IPS DF 6.9 (cell line): ENCODE measurements around the gene CADPS.
A peak's percentile ranks its signal among the peaks of the same experiment; 100 is the strongest.

Source experiments
- DNase-seq: peaks from one replicate; pipeline ENCODE4 v3.0.0-alpha.2; 2013; ENCODE audit warnings: low read depth, low spot score
- H3K27ac ChIP-seq: one replicate; pipeline ENCODE4 v1.5.1; 2013; ENCODE audit warnings: low read length, control low read depth
- H3K27me3 ChIP-seq: 2 replicates; pipeline ENCODE4 v1.6.1; 2013; ENCODE audit warnings: mild to moderate bottlenecking, low read length; ENCODE audit not compliant: control insufficient read depth, insufficient read depth
- H3K36me3 ChIP-seq: 2 replicates; pipeline ENCODE4 v1.6.1; 2013; ENCODE audit warnings: low read length; ENCODE audit not compliant: control insufficient read depth, insufficient read depth
- H3K4me1 ChIP-seq: 2 replicates; pipeline ENCODE4 v1.6.1; 2013; ENCODE audit warnings: low read length; ENCODE audit not compliant: control insufficient read depth, insufficient read depth
- H3K4me3 ChIP-seq: 2 replicates; pipeline ENCODE4 v1.5.1; 2013; ENCODE audit warnings: mild to moderate bottlenecking, low read length
- H3K9me3 ChIP-seq: 2 replicates; pipeline ENCODE4 v1.6.1; 2013; ENCODE audit warnings: low read length, inconsistent platforms; ENCODE audit not compliant: control insufficient read depth, insufficient read depth
- WGBS: extraction: QIAGEN DNeasy Blood & Tissue Kit; methylation state at CpG from one replicate; pipeline ENCODE4 v1.1.7; 2013; ENCODE audit warnings: mixed read lengths, missing lambda C conversion rate; ENCODE audit not compliant: insufficient read length, insufficient coverage; 5-methylcytosine and 5-hydroxymethylcytosine counted together

CADPS gene

DNA sequence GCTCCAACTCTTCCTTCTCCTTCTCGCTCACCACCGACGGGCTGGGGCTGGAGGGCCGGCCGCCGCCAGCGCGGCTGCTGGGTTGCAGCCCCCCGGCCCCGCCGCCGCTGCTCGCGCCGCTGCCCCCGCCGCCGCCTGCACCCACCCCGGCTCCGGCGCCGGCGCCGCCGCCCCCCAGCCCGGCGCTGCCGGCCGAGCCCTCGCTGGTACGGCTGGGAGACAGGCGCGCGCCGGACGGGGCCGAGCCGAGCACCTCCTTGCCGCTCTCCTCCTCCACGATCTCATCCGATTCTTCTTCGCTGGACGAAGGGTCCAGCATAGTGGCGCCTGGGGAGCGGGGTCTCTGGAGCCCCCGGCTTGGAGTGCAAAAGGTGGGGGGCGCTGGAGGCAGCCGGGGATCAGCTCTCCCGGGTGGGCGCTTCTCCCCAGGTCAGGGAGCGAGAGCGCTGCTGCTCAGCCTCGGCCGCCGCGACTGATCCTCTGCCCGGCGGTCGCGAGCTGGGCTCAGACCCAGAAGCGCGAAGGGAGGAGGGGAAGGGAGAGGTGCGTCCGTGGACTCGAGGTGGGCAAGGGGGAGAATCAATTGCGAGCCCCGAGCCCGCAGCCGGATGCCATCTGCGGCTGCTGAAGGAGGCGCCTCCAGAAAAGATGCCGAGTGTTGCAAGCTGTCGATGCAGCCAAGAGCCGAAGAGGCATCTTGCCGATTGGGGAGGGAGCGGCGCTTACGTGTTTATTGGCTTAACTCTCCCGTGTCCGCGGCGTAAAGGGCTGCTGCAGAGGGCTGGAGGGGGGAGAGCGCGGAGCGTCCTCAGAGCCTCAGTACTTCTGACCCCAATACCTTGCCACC is at the start of gene CADPS:
CADPS (minus strand) TSS at position 706 of the 847 bp plus-strand sequence; CDS start at position 319, 387 bp downstream.
- no peaks in the 10 kb centered on the region for H3K27me3 ChIP-seq
- H3K27ac ChIP-seq, result no peak within 1 kb of the TSS
- peak within 1 kb of the TSS; percentile 62 for H3K4me3 ChIP-seq
- no peak for DNase-seq
- H3K9me3 ChIP-seq, result no peaks in the 10 kb centered on the region
- WGBS, result no CpG with 5 or more reads among the region's 85 CpGs
- H3K36me3 ChIP-seq, result no peaks in the 10 kb centered on the region
- no peaks in the 10 kb centered on the region for H3K4me1 ChIP-seq

- Histone ChIP-seq H3K4me3 (no peak overlapping the region), H3K9me3 (no peaks in the 10 kb centered on the region), H3K27me3 (no peaks in the 10 kb centered on the region), H3K27ac (no peak overlapping the region), H3K36me3 (no peaks in the 10 kb centered on the region), H3K4me1 (no peaks in the 10 kb centered on the region; the same call in 1 of the 2 replicates)
- DNase-seq, result no peak
- no CpG with 5 or more reads among the region's 2 CpGs for WGBS
Observed at GRCh38 chr3:62923066-62923465, 47.9 kb upstream of the CADPS start.

- H3K36me3 ChIP-seq, result no peaks in the 10 kb centered on the region
- DNase-seq, result no peak
- no peaks in the 10 kb centered on the region; the same call in 1 of the 2 replicates for H3K4me1 ChIP-seq
- no peak overlapping the region for H3K27ac ChIP-seq
- no peaks in the 10 kb centered on the region for H3K27me3 ChIP-seq
- no peaks in the 10 kb centered on the region for H3K9me3 ChIP-seq
- no peak overlapping the region for H3K4me3 ChIP-seq
- no CpG with 5 or more reads among the region's 2 CpGs for WGBS
Observed at GRCh38 chr3:62922326-62922725, 47.1 kb upstream of the CADPS start.

GRCh38 chr3:62920466-62920784 is 45.2 kb upstream of the CADPS start:
- Histone ChIP-seq H3K4me1 (no peaks in the 10 kb centered on the region), H3K36me3 (no peaks in the 10 kb centered on the region), H3K9me3 (no peaks in the 10 kb centered on the region), H3K27me3 (no peaks in the 10 kb centered on the region), H3K27ac (no peak overlapping the region), H3K4me3 (no peak overlapping the region)
- DNase-seq, result no peak

GRCh38 chr3:62919784-62920465 is 44.7 kb upstream of the CADPS start:
- no peaks in the 10 kb centered on the region for H3K9me3 ChIP-seq
- H3K27me3 ChIP-seq, result no peaks in the 10 kb centered on the region
- no peaks in the 10 kb centered on the region for H3K4me1 ChIP-seq
- WGBS, result no CpG with 5 or more reads among the region's 7 CpGs
- DNase-seq, result no peak
- no peak overlapping the region for H3K4me3 ChIP-seq
- no peak overlapping the region for H3K27ac ChIP-seq
- H3K36me3 ChIP-seq, result no peaks in the 10 kb centered on the region

DNA sequence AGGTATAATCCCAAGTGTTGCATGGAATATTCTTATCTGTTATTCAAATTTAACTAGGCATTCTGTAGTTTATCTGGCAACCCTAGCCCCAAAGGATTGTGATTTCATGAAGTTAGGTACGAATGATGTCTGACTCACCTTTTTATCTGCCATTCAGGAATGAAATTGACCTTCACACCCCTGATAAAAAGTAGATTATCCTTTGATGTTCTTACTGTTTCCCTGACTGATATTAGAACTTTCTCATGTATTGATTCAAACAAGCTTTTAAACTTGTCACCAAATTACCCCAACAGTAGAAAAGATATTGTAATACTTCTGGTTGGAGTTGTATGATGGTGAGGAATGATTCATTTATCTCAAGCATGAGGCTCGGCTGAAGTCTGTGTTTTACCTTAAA is 43.6 kb upstream of the CADPS start:
- Histone ChIP-seq H3K27ac (no peak overlapping the region), H3K4me1 (no peaks in the 10 kb centered on the region), H3K9me3 (no peaks in the 10 kb centered on the region), H3K36me3 (no peaks in the 10 kb centered on the region), H3K27me3 (no peaks in the 10 kb centered on the region), H3K4me3 (no peak overlapping the region)
- WGBS, result no CpG with 5 or more reads among the region's 2 CpGs
- no peak for DNase-seq

- WGBS, result no CpG with 5 or more reads among the region's 1 CpG
- no peaks in the 10 kb centered on the region for H3K27me3 ChIP-seq
- H3K36me3 ChIP-seq, result no peaks in the 10 kb centered on the region
- no peak overlapping the region for H3K4me3 ChIP-seq
- H3K27ac ChIP-seq, result no peak overlapping the region
- H3K4me1 ChIP-seq, result no peaks in the 10 kb centered on the region
- H3K9me3 ChIP-seq, result no peaks in the 10 kb centered on the region
- no peak for DNase-seq
Observed at GRCh38 chr3:62918131-62918530, 42.9 kb upstream of the CADPS start.

DNA sequence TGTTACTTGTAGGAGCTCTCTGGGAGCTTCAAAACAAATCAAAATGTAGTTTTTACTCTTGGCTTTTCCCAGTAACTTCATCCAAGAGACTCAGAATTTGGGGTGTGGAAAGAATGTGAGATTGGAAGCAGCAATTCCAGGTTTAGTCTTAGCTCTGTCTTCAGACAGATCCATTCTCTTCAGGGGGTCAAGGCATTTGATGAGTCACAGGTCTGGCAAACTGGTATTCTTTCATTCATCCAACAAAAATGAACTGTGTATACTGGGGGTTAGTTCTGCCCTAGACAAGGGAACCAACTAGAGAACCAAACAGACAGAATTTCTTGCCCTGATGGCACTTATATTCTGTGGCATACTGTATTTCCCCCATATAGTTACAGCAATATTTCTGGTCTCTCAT is 36.3 kb upstream of the CADPS start:
- no peak for DNase-seq

DNA sequence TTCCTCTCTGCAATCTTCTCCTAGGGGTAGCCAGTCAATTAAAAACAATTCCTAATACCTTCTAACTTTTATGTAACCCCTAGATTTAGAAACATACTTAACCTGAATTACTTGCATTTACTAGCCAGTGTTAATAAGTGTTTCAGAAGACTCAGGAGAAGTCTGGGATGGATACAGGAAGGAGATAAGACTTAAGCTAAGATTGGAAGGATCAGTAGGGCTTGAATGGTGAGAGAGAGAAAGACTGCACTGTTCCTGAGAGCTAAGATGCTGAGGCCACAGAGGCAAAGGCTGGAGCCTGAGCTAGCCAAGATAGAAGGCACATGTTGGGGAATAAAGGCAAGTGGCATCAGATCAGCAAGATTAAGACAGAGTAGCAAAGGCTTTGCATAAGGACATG is 30.1 kb upstream of the CADPS start:
- H3K27me3 ChIP-seq, result no peaks in the 10 kb centered on the region
- no peak for DNase-seq
- H3K4me3 ChIP-seq, result no peak overlapping the region
- H3K27ac ChIP-seq, result no peak overlapping the region
- H3K36me3 ChIP-seq, result no peaks in the 10 kb centered on the region
- H3K9me3 ChIP-seq, result no peaks in the 10 kb centered on the region
- no peaks in the 10 kb centered on the region for H3K4me1 ChIP-seq

More for the DNA sequence above, 36.3 kb upstream of the CADPS start:
- Histone ChIP-seq H3K9me3 (no peaks in the 10 kb centered on the region), H3K36me3 (no peaks in the 10 kb centered on the region), H3K4me1 (no peaks in the 10 kb centered on the region), H3K4me3 (no peak overlapping the region), H3K27me3 (no peaks in the 10 kb centered on the region), H3K27ac (no peak overlapping the region)

DNA sequence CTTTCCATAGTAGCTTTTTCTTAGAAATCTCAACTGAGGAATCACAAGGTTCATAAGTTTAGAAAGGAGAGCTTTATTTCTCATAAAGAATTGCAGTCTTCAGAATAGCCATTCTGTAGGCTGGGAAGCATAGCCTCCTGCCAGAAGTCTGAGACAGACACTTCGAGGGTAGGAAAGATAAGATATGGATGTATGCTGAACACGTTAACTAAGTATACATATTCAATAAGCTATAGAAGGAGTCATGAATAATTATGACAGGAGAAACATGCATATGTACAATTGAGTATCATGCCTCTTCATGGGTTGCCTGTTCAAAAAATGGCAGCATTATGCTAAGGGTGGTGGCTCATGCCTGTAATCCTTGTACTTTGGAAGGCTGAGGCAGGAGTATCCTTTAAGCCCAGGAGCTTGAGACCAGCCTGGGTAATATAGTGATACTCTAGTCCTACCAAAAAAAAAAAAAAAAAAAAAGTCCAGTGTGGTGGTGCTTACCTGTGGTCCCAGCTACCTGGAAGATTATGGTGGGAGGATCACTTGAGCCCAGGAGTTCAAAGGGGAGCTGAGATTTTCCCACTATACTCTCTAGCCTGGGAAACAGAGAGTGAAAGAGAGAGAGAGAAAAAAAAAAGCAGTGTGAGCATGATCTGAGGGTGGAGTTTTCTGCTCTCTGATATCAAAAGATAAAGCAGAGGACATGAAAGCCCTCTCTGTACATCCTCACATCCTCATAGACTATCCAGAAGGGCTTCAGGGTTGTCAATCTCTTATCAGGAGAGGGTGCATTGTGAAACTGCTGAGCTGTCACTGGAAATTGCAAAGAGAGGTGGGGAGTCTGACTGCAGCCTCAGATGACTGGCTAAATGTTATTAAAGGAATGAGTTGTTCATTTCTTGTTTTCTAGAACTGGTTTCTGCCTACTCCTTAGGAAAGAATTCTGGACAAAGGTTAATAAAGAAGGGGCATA is 23.6 kb upstream of the CADPS start:
- no peak for DNase-seq
- Histone ChIP-seq H3K9me3 (no peaks in the 10 kb centered on the region), H3K4me1 (no peaks in the 10 kb centered on the region), H3K4me3 (no peak overlapping the region), H3K27ac (no peak overlapping the region), H3K27me3 (no peaks in the 10 kb centered on the region), H3K36me3 (no peaks in the 10 kb centered on the region)
- no CpG with 5 or more reads among the region's 2 CpGs for WGBS
